Activated effector memory CD4-positive, alpha-beta T cell treated with anti-CD3 and anti-CD28 coated beads, Interleukin-2, amount 50 U/mL, for 16 hours (primary cell): ENCODE data around the gene AGPS.

Experiments
- DNase-seq: peaks from one replicate; pipeline ENCODE4 v3.0.0-alpha.2; 2020

Gene AGPS

DNA sequence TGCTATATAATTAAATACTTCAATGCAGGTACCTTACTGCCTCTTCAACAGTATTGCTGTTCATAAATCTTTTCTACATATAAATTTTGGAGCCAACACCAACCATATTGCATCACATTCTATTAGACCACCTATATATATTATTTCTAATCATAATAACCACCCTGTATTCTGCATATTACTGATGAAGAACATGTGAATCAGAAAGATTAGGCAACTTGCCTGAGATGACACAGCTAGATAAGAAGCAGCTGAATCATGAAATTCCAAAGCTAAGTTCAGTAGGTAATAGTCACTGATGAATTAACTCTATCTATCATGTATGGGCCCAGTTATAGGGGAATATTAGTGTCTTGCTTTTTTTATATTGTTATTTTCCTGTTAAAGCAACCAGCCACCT, 161.8 kb downstream of the AGPS start:
- DNase-seq: no peak

DNA sequence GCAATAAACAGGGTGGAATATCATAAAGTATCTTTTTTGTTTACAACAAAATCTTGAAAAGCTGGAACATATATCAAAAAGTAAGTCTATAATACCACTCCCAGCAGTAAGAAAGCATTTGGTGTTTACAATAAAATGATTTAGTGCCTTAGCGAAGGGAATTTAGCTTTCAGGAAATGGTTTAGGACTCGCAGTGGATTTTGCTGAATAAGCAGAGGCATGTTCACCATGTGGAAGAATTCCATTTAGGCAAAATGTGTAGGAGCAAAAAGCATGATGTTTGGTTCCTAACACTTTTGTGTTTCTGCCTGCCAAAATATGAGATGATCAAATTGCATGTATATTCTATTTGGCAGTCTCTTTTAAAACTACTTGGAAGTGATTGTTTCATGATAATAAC, 163.6 kb downstream of the AGPS start:
- DNase-seq: no peak

GRCh38 chr2:177557794-177558193, 165.2 kb downstream of the AGPS start:
- DNase-seq: no peak

DNA sequence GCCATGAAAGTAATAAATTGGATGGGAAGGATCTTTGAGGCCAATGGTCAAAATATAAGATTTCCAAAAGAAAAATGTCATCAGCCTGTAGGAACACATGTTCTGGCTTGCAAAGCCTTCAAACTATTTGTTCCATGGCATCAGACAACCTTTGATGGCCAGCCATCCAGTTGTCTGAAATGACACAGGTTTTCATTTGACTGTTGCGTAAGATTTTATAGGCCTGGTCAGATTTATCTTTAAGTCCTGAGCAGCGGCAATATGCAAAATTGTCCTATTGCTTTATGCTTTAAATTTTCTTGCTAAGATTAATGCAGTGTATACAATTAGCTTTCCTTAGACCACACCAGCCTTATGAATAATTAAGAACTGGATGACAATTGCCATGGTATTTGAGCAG, 167.1 kb downstream of the AGPS start:
- DNase-seq: no peak

GRCh38 chr2:177568390-177568789, 175.8 kb downstream of the AGPS start:
- DNase-seq: no peak

- DNase-seq: no peak
Observed at GRCh38 chr2:177568893-177569292, 176.3 kb downstream of the AGPS start.

GRCh38 chr2:177572236-177572671, 179.7 kb downstream of the AGPS start:
- DNase-seq: no peak

GRCh38 chr2:177573120-177573519, 180.5 kb downstream of the AGPS start:
- no peak for DNase-seq

- DNase-seq: no peak
Observed at GRCh38 chr2:177574356-177574755, 181.8 kb downstream of the AGPS start.

DNA sequence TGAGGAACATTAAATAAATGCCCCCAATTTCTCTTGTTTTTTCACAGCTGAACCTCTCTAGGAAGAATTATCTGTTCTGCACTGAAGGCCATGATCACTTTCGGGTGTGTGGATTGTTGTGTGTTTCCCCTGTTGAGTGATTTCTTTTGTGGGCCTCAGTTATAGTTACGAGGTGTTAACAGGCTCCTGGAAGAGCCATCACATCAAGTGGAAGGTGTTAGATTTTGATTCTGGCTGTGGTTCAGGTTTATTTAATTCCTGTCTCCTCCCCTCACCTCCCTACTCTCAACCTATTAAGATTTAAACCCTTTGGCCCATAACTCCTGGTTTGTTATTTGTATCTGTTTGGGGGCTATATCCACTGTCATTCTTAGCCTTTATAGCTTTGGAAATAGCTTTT, 182.8 kb downstream of the AGPS start:
- DNase-seq: no peak

GRCh38 chr2:177577075-177577474, 184.5 kb downstream of the AGPS start:
- DNase-seq: no peak

DNA sequence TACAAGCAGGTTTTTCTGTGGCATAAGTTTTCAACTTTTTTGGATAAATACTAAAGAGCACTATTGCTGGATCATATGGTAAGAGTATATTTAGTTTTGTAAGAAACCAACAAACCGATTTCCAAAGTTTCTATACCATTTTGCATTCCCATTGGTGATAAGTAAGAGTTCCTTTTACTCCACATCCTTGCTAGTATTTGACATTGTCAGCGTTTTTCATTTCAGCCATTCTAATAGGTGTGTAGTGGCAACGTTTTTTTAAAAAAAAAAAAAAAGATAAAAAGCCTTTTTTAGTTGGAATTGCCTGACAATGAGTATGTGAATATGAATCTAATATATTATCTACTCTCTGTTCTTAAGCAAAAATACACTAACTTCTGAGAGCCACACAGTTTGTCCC, 185.9 kb downstream of the AGPS start:
- DNase-seq: no peak

- DNase-seq: no peak
Observed at GRCh38 chr2:177579486-177580036, 187.0 kb downstream of the AGPS start.

- no peak for DNase-seq
Observed at GRCh38 chr2:177582000-177582399, 189.4 kb downstream of the AGPS start.

GRCh38 chr2:177584030-177584692, 191.6 kb downstream of the AGPS start:
- DNase-seq: no peak

- DNase-seq: no peak
Observed at GRCh38 chr2:177585234-177585863, 192.8 kb downstream of the AGPS start.

- no peak for DNase-seq
Observed at GRCh38 chr2:177586154-177586553, 193.6 kb downstream of the AGPS start.

DNA sequence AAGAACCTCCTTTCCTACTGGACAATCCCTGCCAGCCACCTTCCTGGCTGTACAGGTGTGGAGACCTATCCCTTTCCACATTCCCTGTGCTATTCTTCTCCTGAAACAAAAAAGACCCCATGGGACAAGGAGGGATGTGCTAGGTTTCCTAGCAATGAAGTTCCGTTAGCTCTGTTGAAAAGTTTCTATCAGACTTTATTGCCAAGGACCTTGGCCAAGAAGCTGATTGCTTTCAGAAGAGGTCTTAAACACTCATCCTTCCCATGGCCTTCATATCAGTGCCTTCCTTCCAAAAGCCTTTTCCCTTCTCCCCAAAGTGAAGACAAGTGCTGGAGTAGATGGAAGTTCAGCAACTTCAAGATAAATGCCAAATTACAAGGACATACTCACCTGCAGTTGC, 194.8 kb downstream of the AGPS start:
- no peak for DNase-seq

DNA sequence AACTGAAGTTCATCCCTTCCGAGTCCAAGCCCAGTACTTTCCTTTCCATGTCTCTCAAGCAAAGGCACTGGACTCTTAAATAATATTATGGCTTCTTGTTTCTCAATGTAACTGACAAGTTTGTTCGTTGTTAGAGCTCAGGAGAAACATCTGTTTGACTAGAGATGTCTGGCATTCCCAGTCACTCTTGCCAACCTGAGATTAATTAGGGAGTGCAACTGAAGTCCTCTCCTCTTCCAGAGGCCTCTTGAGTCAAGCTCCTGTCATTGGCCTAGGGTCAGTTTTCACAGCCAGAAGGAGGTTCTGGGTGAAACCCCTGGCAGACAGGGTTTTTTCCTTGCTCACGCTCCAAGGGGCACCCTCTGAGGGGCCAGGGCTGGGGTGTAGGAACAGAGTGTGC, 196.1 kb downstream of the AGPS start:
- DNase-seq: no peak

DNA sequence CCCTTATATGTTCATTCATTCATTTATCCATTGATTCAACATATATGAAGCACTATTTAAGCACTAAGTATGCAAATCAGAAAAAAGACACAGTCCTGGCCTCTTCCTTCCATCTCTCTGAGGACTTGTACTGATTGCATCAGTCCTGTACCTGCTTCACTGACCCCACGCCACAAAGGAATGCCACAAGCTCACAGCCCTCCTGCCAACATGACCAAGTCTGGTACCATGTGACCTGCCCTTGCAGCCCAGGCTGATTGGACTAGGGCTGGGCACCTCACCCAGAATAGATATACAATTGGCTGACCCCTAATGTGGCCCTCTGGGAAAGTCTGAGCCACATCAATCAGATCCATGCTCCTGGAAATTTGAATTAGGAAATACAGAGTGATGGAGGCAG, 196.6 kb downstream of the AGPS start:
- no peak for DNase-seq

DNA sequence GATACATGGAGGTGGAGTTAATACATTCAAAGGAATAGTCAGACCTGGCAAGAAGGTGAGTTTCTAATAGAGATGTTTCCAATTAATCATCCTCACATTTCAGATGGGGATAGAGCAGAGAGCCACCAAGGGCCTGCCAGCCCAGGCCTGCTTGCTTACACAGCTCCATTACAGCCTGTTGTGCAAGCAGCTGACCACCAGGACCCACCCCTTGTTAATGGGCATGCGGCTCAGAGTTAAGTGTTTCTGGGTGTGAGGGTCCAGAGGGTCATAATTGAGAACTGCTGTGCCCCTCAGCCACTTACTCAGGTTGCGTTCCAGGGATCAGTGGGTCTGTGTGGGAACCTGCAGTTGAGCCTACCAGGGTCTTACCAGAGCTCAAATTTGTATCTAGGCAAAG, 199.8 kb downstream of the AGPS start:
- DNase-seq: no peak

DNA sequence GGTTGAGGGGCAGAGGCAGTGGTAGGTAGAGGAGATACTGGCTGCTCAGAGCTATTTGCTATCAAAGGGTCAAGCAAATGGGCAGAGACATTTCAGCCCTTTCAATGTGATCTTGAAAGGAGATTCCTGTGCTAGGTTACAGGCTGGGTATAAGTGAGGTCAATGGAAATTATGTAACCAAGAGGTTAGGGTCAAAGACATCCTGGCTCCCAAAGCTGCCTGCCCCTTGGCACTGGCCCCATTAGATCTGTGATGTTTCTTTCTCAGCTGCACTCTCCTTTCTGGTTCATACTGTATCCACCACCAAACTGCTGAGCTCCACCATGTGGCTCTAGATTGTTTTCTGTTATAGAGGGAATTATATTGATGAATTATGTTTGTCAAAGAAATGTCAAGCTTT, 200.4 kb downstream of the AGPS start:
- no peak for DNase-seq

DNA sequence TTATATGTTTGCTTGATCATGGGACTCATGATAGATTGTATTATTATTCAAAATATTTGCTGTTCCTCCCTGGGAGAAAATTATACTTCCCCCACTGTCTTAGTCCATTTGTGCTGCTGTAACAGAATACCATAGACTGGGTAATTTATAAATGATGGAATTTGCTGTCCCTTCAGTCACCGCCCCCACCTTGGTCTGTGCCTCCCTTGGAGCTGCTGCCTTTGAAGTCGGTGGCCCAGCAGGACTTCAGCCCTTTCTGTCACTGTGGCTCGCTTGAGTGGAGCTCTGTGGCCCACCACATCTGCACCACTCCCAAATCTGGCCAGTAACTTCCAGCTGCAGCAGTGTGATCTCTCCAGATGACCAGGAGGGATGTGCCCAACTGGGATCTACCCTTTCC, 200.8 kb downstream of the AGPS start:
- no peak for DNase-seq
